ENCODE data around the gene SLC39A10. TPM values are rescaled to one million over a fixed set of nuclear protein-coding genes. Genes with fewer than 3 reads are reported as not detected.

Gene SLC39A10
- total and polyA plus RNA-seq, 10 of the 15 experiments (the other 5 are each of a cell fraction or from before 2014, with no cell fraction given) = 2.0 to 23.6 (median 7.9) TPM

GRCh38 chr2:195768431-195768830 lies 111.4 kb downstream of the SLC39A10 start:
- Histone ChIP-seq H2AFZ (ENCODE audit: control insufficient read depth, low read depth, low read length) (no peak overlapping the region), H3K27me3 (replicated peaks in 1 of 2; ENCODE audit: control insufficient read depth in 2 of 2, insufficient read depth in 2 of 2, low read length in 1 of 2) (no peaks in the 10 kb centered on the region), H3K27ac (ENCODE audit: control insufficient read depth, insufficient read depth) (no peak overlapping the region), H3K4me1 (ENCODE audit: control insufficient read depth, insufficient read depth, low read length) (no peaks in the 10 kb centered on the region), H3K4me2 (ENCODE audit: control insufficient read depth, insufficient read depth) (no peak overlapping the region), H3K9me3 (replicated peaks; ENCODE audit: control insufficient read depth, insufficient read depth, low read length) (no peaks in the 10 kb centered on the region), H3K9ac (ENCODE audit: control insufficient read depth, insufficient read depth, low read length) (no peak overlapping the region), H3K36me3 (ENCODE audit: control insufficient read depth in 2 of 2, insufficient read depth in 2 of 2, low read length in 1 of 2) (no peaks in the 10 kb centered on the region), H4K20me1 (ENCODE audit: control insufficient read depth, insufficient read depth) (no peaks in the 10 kb centered on the region), H3K4me3 (no peak overlapping the region), H3K79me2 (ENCODE audit: control insufficient read depth, insufficient read depth, low read length) (no peaks in the 10 kb centered on the region)
- no peak for FAIRE-seq
- BruUV-seq (replicated peaks) = no TSS peak
- intact Hi-C loops (cut with micrococcal nuclease; ENCODE audit: unreplicated experiment) (no loop called here), in situ Hi-C loops (cut with MboI) (no loop called here)
- TF ChIP-seq SKIL (IDR thresholded peaks at IDR 0.05; ENCODE audit: low read depth, poor library complexity, severe bottlenecking) (no peak), ZZZ3 (IDR thresholded peaks at IDR 0.05; ENCODE audit: control insufficient read depth, insufficient read length, low read depth) (no peak), DPF2 (IDR thresholded peaks at IDR 0.05) (no peak), GABPA (IDR thresholded peaks at IDR 0.05; ENCODE audit: low read depth) (no peak)
- WGBS (ENCODE audit: insufficient coverage, insufficient replicate concordance, low lambda C conversion rate, missing lambda C conversion rate) = 43% methylated on average over 2 of the region's 2 CpGs
- RAD21 ChIA-PET (ENCODE audit: unreplicated experiment) = no interaction called here
- no peak for DNase-seq (ENCODE audit: low read depth, low spot score)
- CTCF ChIA-PET = interaction anchor here (0.6 to 1.7 kb wide), 2 partner anchors 19 to 1235 kb away, joined by 3 to 4 read pairs; no protein-coding TSS in a partner anchor
- no peak for ATAC-seq
- POLR2A ChIA-PET = no interaction called here
- SMC1A ChIA-PET (ENCODE audit: uncharacterized antibody, unreplicated experiment) = no interaction called here

GRCh38 chr2:195769975-195770374 lies 112.9 kb downstream of the SLC39A10 start:
- Histone ChIP-seq H3K9me3 (replicated peaks; ENCODE audit: control insufficient read depth, insufficient read depth, low read length) (no peaks in the 10 kb centered on the region), H3K4me1 (ENCODE audit: control insufficient read depth, insufficient read depth, low read length) (no peaks in the 10 kb centered on the region), H3K27me3 (replicated peaks in 1 of 2; ENCODE audit: control insufficient read depth in 2 of 2, insufficient read depth in 2 of 2, low read length in 1 of 2) (no peaks in the 10 kb centered on the region), H3K36me3 (ENCODE audit: control insufficient read depth in 2 of 2, insufficient read depth in 2 of 2, low read length in 1 of 2) (no peaks in the 10 kb centered on the region), H4K20me1 (ENCODE audit: control insufficient read depth, insufficient read depth) (no peaks in the 10 kb centered on the region), H3K4me2 (ENCODE audit: control insufficient read depth, insufficient read depth) (no peak overlapping the region), H2AFZ (ENCODE audit: control insufficient read depth, low read depth, low read length) (no peak overlapping the region), H3K79me2 (ENCODE audit: control insufficient read depth, insufficient read depth, low read length) (no peaks in the 10 kb centered on the region), H3K9ac (ENCODE audit: control insufficient read depth, insufficient read depth, low read length) (no peak overlapping the region), H3K27ac (ENCODE audit: control insufficient read depth, insufficient read depth) (no peak overlapping the region), H3K4me3 (no peak overlapping the region)
- FAIRE-seq (no peak), DNase-seq (ENCODE audit: low read depth, low spot score) (no peak), ATAC-seq (no peak)
- SMC1A ChIA-PET (ENCODE audit: uncharacterized antibody, unreplicated experiment) = no interaction called here
- CTCF ChIA-PET = no interaction called here
- POLR2A ChIA-PET = no interaction called here
- RAD21 ChIA-PET (ENCODE audit: unreplicated experiment) = no interaction called here
- in situ Hi-C loops (cut with MboI) = no loop called here
- intact Hi-C loops (cut with micrococcal nuclease; ENCODE audit: unreplicated experiment) = no loop called here
- BruUV-seq (replicated peaks) = no TSS peak
- TF ChIP-seq RELB (IDR thresholded peaks at IDR 0.05; ENCODE audit: low read depth) (no peak), NR2C1 (IDR thresholded peaks at IDR 0.05) (no peak), YY1 (IDR thresholded peaks at IDR 0.05; ENCODE audit: low read depth, low read length) (no peak), MEF2A (IDR thresholded peaks at IDR 0.05; ENCODE audit: insufficient read depth, low read depth, low read length) (no peak), NR2C2 (IDR thresholded peaks at IDR 0.05; ENCODE audit: borderline replicate concordance, control insufficient read depth, insufficient read length, low read depth) (no peak), POLR2AphosphoS5 (IDR thresholded peaks at IDR 0.05; ENCODE audit: low read length) (no peak), RCOR1 (conservative IDR thresholded peaks at IDR 0.05; ENCODE audit: low read depth, low read length) (no peak), TCF7 (IDR thresholded peaks at IDR 0.05; ENCODE audit: borderline replicate concordance) (no peak), SP1 (IDR thresholded peaks at IDR 0.05; ENCODE audit: low read depth, low read length) (no peak), HDAC2 (IDR thresholded peaks at IDR 0.05) (no peak), ATF3 (IDR thresholded peaks at IDR 0.05; ENCODE audit: borderline replicate concordance, extremely low read depth, low read depth, low read length) (no peak)

All from GM12878 (cell line).